Right lung (tissue), 5 donors: Measurements from ENCODE around the gene LAPTM5. TPM values are rescaled to one million over a fixed set of nuclear protein-coding genes. Genes with fewer than 3 reads are reported as not detected.

Source experiments
- DNase-seq, 2 donors: peaks; one replicate each; pipeline ENCODE4 v3.0.0-alpha.2; 2013
- polyA plus RNA-seq, 5 donors: library from polyadenylated mRNA; unstranded; fragments of 120-200 nt; gene quantifications; one replicate each; pipeline versions ENCODE4 v1.2.1 to v1.2.3, GENCODE V29; 2013; ENCODE audit warnings: inconsistent platforms in 1 of 5, low replicate concordance in 1 of 5; ENCODE audit not compliant: insufficient read length in 5 of 5, insufficient read depth in 1 of 5

Gene LAPTM5
- polyA plus RNA-seq, 5 donors = 24.7 to 29.7 (median 25.4) TPM

DNA sequence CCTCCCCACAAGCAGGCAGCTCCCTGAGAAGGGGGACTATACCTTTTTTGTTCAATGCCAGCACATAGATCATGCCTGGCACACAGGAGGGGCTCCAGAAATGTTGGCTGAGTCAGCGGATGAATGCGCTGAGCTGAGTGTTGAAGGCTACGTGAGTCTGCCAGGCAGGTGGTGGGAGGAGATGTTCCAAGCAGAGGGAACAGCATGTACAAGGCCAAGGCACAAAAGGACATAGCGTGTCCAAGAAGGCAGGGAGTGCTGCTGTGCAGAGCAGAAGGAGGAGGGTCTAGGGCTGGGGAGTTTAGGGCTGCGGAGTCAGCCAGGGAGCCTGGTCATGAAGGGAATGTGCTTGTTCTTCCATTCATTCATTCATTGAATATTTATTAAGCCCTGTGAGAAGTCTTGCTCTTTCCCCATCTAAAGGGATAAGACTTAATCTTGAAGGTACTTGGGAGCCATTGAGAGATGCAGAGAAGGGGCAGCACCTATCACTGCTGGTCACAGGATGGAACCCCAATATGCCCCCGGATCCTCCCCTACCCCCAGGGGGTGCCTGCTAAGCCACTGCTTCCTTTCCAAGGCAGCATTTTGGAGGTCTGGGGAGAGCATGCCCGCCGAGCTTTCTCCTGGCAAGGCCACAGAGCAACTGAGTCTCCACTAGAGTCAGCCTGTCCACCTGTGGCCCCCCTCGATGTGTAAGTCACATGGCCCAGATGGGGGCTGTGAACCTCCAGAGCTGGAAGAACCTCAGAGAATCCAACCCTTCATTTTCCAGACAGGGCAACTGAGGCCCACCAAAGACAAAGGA lies 31.2 kb upstream of the LAPTM5 start:
- DNase-seq = no peak

DNA sequence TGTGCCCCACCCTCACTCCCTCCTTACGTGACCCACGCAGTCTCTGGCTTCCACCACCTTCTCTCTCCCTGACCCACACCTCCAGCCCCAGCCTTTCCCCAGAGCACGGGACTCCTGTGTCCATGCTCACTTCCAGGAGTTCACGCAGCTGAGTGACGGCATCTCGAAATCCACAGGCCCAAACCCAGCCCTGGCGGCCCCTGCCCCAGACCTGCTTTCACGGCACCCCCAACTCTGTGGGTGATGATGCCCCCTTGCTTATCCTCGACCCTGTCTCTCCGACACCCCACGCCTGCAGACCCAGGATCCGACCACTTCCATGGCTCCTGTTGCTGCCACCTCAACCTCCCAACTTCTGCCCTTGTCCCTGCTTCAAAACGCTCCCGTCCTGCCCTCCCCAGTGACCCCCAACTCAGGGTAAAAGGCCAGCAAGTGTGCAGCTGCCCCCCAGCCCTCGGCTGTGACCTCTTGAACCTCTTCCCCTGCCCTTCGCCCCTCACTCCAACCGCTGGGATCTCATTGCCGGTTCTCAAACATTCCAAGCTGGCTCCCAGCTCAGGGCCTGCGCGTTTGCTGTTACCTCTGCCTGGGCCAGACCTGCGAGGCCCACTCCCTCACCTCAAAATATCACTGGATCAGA lies 30.4 kb upstream of the LAPTM5 start:
- DNase-seq = no peak

DNA sequence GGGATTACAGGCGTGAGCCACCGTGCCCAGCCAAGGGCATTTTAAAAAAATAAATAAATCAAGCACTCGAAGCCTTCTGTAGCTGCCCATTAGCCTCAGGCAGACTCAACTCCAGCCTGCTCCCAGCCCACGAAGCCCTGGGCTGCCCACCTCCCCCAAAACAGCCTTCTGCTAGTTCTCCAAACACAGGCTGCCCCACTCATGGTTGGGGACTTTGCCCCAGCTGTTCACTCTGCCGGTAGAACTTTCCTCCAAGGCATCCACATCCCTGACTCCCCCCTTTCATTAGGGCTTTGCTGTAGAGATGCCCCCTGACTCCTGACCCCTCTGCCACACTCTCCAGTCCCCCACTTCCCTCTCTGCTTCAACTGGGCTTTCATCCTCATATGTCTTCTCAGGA lies 29.7 kb upstream of the LAPTM5 start:
- no peak for DNase-seq

DNA sequence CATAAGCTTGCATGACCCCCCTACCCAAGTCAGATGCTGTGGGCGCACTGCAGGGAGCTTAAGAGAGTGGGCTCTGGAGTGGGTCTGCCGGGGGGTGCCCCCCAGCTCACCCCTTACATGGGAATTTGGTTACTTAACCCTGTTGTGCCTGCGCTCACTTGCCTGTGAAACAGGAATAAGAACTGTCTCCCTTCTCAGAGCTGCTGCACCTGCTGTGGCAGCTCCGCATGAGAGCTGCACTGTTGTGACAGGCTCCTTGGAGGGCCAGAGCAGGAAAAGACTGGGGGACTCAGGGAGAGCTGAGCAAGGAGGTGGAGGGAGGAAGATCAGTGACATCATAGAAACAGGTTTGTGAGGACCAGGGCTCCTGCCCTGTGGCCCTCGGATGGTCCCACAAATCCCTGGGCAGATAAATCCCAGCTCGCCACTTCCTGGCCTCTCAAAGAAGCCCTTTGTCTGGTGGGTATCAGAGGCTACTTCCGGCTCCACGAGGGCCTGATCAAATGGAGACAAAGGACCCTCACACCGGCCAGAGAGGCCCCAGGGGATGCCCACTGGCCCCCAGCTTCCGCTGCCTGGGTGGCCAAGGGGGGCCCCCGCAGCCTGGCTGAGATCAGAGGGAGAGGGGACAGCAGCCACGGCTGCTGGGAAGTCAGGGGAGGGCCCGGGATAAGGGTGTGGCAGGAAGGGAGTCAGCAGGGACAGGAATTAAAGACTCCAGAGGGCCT lies 28.9 kb upstream of the LAPTM5 start:
- no peak for DNase-seq

DNA sequence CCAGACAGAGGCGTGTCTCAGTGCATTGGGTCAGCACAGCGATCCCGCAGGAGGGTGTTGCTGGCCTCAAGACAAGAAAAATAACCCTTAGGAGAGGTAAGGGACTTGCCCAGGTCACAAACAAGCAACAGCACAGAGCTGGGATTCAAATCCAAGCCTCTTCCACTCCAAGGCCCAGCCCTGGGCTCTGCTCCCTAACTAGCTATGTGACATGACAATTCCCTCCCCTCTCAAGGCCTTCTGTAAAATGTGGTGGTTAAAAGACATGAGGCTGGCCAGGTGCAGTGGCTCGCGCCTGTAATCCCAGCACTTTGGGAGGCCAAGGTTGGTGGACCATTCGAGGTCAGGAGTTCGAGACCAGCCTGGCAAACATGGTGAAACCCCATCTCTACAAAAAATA lies 28.1 kb upstream of the LAPTM5 start:
- DNase-seq = no peak

DNA sequence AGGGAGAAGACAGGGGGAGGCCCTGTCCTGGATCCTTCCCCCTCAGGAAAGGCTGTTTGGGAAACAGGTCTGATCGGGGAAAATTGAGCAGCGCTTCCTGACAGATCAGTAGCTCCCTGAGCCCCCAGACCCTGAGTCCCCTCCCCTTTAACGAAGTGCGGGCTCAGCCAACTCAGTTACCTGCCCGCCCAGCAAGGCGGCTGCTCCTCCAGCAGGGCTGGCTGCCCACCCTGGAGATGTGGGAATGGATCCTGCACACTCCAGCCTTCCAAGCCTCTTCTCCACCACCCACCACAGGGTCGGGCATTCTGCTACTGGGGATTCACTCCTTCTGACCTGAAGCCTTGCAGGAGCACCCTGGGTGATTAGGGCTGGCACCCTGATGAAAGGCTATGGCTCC lies 27.6 kb upstream of the LAPTM5 start:
- DNase-seq = no peak

DNA sequence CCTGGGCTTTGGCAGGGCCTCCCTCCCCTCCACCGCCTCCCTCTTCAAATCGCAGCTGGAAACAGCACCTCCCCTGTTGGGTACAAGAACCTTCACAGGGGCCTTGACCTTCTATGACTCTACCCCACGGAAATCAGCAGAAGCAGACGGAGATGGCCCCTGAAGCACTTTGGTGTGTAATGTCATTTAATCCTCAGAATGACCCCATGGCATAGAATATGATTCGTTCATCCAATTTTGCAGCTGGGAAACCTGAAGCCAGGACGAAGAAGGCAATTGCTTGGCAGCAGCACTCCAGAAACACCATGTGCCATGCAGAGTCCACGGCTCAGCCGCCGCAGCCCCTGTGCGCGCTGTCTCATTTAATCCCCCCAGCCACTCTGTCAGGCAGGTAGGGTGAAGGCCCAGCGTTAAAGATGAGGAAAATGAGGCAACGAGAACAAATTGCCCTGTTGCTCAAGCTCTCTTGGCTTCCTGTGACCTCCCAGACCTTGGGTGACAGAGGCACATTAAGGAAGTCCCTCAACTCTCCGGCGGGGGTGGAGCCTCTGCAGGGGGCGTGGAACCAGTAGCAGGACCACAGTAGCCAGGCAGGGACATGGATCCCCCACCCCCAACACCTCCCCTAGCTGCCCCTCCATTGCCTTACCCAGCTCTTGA lies 25.8 kb upstream of the LAPTM5 start:
- no peak for DNase-seq

DNA sequence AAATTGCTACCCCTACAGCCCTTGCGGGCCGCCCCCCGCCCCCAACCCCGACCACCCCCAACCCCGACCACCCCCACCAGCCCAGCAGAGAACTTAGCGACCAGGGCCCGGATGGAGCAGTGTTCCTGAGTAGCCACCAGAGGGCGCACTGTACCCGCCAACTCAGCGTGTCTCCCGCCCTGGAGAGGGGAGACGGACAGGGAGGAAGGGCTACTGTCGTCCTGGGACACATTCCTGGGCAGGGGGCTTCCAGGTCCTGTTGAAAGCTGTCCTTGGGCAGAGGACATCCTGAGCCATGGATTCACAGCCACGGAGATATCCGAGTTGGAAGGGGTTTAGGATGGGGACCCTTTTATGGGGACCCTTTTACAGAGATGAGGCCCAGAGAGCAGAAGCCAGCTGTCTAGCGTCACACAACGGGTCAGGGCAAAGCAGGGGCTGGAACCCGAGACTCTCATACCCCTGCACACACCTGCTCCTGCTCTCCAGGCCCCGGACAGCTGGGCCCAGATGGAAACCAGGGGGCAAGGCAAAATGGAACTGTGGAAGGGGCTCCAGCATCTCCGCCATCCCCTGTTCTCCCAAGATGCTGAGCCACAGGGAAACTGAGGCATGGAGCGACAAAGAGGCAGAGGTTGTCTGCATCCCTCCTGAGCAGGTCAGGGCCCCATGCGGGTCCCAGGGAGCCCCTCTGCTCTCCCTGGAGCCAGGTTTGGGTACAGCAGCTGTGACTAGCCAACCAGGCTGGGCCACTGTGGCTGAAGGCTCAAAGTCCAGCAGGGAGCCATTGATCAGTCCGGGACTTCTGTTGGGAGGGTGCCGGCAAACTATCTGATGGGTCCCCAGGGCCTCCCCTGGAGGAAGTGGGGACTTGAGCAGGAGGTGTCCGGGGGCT lies 25.0 kb upstream of the LAPTM5 start:
- peak; percentile 42 to 54 for DNase-seq

DNA sequence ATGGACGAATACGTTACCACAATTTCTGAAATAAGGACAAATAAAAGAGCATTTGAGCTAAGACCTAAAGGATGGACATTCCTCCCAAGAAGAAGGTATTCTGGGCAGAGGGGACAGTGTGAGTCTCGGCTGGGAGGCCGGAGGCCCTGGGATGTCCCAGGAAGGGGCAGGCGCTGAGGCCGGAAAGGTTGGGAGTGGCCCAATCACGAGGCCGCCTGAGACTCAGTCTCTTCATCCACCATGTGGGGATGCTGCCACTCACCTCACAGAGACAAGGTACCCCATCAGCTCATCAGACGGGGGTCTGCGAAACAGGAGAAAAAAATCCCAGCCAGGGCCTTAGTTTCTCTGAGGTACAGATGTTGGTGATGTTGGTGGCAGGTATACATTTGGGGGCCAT lies 24.3 kb upstream of the LAPTM5 start:
- DNase-seq = no peak

DNA sequence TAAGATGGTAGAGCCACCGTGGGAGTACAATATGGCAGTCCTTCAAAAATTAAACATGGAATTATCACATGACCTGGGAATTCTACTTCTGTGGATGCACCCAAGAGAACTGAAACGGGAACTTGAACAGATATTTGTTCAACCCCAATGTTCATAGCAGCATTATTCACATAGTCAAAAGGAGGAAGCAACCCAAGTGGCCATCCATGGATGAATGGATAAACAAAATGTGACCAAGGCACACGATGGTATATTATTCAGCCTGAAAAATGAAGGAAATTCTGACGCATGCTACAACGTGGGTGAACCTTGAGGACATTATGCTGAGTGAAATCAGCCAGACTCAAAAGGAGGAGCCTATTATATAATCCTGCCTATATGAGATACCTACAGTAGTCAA lies 22.8 kb upstream of the LAPTM5 start:
- no peak for DNase-seq

DNA sequence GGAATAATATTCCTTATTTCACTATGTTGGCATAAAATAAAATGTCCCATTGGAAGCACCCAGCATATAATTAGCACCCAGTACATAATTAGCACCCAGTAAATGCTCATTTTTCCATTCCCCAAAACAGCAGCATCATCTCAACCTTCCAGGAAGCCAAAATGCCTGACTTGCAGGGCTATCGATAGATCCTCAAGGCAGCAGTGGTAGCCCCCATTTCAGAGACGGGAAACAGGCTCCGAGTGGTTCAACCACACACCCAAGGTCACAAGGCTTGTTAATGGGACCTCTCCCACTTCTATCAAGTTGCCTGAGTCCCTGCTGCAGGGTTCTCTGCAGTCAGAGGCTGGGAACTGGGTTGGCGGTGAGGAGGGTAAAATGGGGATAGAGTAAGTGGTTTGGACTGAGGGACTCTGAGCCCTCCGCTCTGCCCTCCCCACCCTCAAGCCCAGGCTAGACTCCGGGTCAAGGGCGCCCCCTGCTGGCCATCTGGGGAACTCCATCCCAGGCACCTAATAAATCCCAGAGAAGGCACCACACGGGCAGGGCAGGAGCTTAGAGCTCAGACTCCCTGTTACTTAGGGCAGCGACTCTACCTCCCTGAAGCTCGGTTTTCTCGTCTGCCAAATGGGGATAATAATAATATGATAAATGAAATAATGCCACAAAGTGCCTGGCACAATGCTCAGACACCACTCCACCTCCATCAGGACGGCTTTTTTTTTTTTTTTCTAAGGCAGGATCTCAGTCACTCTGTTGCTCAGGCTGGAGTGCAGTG lies 21.9 kb upstream of the LAPTM5 start:
- peak; percentile 45 to 62 for DNase-seq

DNA sequence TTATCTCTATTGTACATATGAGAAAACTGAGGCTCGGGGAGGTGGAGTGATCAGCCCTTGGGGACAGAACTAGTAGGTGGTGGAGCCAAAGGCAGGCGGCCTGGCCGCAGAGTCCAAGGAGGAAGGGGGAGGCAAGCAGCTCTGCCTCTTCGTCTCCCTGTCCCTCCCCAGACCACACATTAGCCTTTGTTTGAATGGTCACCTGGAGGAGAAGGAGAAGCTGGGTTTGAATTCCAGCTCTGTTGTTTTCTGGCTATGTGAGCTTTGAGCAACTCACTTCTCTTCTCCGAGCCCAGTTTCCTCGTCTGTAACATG lies 21.4 kb upstream of the LAPTM5 start:
- DNase-seq = no peak

DNA sequence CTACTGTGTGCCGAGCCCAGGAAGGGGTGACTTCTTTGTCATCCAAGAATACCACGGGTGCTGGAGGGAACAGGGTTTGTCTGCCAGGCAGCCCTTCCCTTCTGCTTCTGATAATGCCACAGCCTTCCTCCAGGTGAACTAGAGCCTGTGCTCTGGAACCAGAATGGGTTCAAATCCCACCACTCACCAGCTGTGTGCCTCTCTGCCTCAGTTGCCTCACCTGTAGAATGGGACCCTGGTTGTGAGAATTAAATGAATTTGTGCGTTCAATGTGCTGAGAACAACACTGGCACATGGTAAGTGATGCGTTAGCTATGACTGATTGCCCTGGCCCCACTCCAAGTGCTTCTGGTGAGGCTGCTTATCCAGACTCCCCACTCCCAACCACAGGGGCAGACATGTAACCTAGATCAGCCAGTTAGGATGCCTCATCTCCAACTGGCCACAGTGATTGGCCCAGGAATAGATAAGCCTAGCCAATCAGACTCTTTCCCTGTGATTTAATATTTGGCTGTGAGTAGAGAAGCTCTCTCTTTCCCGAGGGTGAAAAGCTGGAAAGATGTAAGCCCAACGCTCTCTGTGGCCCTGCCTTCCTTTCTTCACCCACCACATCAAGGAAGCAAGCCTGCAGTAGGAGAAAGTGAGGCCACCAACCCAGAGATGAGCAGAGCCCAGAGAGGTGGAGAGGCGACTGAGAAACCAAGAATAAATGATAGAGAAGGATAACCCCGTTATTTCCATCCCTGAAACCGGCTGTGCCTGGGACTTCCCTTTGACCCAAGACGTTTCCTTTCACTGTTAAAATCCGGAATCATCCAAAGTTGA lies 20.8 kb upstream of the LAPTM5 start:
- DNase-seq = no peak

DNA sequence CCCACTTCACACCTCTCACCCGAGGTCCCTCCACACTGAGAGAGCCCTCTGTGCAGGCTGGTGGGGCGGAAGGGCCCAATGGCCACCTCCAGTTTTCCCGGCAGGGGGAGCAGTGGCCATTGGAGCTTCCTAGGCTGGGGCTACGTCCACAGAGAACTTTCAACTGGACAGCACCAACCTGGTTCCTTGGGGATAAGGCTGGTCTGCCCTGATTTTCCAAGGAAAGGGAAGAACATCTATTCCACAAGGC lies 20.3 kb upstream of the LAPTM5 start:
- DNase-seq = no peak

DNA sequence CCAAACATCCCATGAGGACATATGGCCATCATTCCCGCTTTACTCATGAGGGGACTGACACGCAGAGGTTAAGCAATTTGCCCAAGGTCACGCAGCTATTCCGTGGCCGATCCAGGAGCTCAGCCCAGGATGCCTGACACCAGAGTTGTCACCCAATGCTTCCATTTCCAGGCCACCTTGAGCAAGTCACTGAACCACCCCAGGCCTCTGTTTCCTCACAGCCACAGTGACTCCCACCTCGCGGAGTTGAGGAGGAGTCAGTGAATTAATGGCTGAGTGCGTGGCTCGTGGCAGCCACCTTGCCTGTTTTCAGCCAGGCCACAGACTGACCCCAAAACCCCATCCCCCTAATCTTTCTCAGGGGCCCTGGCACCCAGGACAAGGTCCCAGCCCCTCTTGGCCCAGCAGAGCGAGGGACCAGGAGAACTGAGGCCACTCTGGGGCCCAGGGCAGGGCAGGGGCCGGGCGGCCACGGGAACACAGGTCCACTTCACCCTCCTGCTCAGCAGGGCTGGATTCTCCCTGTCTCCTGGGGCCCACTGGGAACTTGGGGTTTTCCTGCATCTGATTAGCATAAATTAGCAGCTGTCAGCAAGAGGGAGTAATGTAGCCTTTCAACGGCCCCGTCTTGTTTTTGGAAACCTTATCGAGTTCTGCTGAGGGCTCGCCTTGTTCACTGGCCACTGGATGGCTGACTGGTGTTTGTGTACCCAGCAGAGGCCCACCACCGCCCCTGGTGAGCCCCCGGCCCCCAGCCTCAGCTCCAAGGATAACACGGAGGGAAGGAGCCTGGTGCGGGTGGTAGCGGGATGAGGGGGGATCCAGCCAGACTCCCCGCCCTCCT lies 19.7 kb upstream of the LAPTM5 start:
- DNase-seq = no peak

DNA sequence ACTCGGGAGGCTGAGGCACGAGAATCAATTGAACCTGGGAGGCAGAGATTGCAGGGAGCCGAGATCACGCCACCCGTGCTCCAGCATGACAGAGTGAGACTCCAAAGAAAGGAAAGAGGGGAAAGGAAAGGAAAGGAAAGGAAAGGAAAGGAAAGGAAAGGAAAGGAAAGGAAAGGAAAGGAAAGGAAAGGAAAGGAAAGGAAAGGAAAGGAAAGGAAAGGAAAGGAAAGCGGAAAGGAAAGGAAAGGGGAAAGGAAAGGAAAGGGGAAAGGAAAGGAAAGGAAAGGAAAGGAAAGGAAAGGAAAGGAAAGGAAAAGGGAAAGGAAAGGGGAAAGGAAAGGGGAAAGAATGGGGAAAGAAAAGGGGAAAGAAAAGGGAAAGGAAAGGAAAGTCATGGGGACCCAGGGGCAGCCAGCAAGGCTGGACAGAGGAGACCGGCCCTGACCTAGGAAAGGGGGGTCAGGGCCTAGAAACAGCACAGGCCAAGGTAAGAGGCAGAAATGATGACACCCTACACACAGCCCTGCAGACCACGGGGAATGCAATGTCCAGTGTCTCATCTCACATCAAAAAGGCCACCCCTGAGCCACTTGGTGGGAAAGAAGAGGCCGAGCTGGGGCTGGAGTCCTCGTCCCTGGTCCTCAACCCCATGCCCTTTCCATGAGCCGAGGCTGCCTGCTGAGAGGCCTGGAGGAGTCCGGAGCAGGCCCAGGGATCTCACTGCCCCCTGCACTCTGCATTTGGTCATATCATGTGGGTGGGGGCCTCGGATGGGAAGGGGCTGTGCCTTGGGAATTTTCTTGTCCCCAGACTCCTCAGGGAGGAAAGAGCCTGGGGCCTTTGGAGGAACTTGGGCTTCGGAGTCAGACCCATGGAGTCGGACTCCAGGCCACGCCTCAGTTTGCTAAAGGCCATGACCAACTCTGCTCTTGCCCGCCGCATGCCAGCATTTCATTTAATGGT lies 18.8 kb upstream of the LAPTM5 start:
- DNase-seq = no peak

DNA sequence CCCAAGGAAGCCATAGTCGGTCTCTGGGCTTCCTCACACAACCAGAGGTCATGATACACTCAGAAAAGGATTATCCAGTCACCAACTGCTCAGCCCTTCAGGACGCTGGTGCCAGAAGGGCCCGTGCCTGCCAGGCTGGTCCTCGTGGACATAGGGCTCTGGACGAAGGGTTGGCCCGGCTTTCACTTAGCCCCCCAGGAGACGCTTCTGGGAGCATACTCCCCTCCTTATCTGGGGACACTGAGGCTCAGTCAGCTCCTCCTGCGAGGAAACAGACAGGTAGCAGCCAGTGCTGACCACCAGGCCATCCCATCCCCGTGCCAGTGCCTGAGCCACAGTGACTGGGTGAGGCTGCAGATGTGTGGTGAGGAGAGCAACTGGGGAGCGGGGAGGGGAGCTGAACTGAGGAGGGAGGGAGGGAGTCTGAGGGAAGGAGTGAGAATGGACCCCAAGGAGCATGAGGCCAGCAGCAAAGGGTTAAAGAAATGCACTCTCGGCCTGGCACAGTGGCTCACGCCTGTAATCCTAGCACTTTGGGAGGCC lies 17.9 kb upstream of the LAPTM5 start:
- DNase-seq = no peak
